Stimulated activated CD4-positive, alpha-beta T cell treated with anti-CD3 and anti-CD28 coated beads, TNF-alpha, amount 100 ng/mL, for 24 hours (primary cell): Measurements from ENCODE around the gene KCND3.

ENCODE experiments used
- DNase-seq, 3 experiments: peaks; one replicate each; pipeline ENCODE4 v3.0.0-alpha.2; 2020; ENCODE audit warnings: low read depth in 3 of 3

The KCND3 gene

DNA sequence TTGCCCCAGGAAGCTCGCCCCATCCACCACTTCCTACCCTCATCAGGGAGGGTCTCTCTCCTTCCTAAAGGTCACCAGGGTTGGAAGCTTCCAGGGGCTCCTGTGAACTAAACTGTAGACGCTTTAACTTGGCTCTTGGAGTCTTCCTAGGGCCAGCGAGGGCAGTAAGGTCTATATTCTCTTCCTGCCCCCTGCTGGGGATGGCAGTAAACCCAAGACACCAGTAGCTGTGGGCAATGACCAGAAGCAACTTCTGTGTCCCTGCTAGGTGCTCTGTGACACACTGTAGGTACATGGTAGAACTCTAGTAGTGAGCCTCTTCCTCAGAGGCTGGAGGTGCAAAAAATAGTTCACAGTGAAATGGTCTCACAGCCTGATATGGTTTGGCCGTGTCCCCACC is 30.0 kb downstream of the KCND3 start:
- no peak for DNase-seq

DNA sequence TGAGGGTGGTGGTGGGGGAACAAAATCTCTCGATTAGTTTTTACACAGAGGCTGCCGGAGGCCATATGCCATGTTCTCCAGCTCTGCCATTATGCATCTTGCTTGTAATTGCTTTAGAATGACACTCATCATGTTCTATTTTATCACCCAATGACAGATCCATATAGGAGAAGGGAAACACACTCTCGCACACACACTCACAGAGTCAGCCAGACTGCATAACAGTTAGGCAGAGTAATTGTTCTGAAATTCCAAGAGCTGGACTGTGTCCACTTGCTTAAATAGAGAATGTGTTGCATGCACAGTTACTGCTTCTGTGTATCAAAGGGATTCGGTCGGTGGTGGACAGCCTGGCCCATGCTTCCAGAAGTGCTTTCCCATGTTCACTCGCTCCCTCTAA is 30.6 kb downstream of the KCND3 start:
- DNase-seq, result no peak

- no peak for DNase-seq
Observed at GRCh38 chr1:111958075-111958474, 31.4 kb downstream of the KCND3 start.

- DNase-seq, result no peak
Observed at GRCh38 chr1:111956155-111956771, 33.2 kb downstream of the KCND3 start.

GRCh38 chr1:111955755-111956154 is 33.7 kb downstream of the KCND3 start:
- DNase-seq, result no peak

- no peak for DNase-seq
Observed at GRCh38 chr1:111953797-111954196, 35.7 kb downstream of the KCND3 start.

GRCh38 chr1:111952125-111952657 is 37.3 kb downstream of the KCND3 start:
- no peak for DNase-seq

DNA sequence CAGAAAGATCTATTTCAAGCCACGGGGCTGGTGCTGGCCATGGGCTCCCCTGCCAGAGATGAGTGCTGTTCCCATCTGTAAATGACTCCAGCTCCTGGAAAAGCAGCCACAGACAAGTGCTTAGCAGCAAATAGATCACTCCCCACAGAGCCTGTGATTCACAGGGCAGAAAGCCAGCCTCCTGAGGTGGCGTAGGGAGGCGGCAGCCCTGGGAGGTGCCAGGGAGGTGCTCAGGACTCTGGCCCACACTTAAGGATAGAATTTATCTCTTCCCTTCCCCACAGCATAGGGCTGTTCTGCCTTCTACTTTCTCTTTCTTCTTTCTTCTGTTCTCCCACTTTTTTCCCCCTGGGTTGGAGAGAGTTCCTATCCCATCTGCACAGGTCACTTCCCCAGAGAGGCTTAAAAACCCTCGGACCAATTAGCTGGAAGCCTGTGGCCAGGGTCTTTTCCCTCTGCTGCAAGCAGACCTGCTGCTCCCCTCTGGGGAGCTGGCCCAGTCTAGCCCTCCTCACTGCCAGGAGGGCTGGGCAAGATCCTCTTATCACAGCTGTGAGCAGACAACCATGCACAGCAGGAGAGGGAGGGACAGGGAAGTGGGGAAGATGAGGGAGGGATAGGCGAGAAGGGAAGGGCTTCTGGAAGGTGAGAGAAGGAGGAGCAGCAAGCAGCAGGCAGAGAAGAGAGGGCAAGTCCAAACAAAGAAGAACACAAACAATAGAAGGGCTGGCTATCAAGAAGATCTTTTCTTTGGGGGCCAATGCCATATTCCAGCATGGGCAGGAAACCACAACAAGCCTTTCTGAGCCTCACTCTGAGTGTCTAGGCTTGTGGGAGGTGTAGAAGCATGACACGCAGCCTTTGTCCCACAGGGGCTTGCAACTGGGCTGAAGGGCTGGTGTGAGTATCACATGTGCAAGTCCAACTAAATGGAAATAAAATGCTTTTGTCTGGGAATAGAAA is 41.0 kb downstream of the KCND3 start:
- no peak for DNase-seq

DNA sequence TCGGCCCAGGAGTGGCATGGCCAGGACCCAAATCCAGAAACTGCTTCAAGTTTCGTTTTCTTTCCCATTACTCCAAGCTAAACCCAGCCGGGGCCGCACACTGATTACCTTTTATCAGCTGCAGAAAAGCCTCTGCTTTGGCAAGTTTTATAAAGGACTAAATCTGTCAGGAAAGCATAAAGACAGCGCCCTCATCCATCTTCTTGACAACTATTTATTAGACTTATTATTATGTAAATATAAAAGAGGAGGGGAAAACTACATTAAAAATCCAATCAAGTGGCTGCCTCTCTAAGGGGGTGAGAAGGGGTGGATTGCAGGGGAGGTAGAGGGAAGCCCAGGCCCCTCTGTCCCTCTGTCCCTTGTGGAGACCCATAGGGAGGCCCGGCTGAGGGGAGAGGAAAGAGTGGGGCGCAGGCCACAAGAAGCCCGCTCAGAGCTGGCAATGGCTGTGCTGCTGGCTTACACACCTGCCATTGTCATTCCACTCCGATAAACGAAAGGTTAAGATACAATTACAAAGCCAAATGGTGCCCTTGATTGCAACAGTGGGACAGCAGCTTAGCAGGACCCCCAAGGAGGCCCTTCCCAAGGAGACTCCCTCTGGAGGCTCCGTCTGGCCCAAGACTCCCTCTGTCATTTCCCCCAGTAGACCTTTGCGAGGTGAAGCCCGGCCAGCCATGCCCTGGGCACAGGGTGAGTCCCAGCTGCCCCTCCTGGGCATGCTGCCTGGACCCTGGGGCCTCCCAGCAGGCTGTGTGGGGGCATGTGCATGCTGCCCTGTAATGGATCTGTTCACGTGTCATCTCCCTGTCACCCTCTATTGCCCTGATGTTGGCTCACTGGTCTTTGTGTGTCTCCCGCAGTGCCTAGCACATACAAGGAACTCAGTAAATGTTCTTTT is 45.4 kb downstream of the KCND3 start:
- no peak for DNase-seq

DNA sequence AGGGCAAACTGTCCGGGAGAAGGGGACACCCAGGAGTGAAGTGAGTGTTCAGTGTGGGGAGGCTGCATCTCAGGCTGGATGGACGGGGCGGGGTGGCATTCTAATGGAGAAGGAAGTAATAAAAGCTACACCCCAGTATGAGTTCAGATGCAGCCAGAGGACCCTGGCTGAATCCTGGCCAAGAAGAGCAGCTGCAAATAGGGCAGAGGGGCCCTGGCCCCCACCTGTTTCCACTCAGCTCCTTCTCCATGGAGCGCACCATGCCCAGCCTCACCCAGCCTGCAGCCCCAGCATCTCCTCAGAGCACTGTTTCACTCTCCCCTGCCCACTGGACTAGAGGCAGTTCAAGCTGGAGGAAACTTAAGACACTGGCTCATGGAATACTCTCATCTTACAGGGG is 46.4 kb downstream of the KCND3 start:
- no peak for DNase-seq

GRCh38 chr1:111938536-111938935 is 50.9 kb downstream of the KCND3 start:
- no peak for DNase-seq

DNA sequence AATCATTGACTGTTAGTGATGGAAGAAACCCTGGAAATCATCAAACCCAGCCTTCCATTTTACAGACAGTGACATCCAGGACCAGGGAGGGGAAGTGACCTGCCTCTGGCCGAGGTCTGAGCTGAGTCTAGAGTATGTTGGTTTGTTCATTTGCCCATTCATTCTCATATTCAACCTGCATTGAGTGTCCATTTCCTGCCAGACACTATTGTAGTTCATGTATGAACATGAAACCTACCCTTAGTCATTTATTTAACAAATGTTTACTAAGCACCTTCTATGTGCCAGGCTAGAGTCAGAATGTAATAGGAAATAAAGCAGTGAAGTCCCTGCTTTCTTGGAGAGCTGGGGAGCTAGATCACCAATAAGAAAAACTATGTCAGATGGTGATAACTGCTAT is 51.3 kb downstream of the KCND3 start:
- no peak for DNase-seq

GRCh38 chr1:111937147-111937725 is 52.2 kb downstream of the KCND3 start:
- no peak for DNase-seq

DNA sequence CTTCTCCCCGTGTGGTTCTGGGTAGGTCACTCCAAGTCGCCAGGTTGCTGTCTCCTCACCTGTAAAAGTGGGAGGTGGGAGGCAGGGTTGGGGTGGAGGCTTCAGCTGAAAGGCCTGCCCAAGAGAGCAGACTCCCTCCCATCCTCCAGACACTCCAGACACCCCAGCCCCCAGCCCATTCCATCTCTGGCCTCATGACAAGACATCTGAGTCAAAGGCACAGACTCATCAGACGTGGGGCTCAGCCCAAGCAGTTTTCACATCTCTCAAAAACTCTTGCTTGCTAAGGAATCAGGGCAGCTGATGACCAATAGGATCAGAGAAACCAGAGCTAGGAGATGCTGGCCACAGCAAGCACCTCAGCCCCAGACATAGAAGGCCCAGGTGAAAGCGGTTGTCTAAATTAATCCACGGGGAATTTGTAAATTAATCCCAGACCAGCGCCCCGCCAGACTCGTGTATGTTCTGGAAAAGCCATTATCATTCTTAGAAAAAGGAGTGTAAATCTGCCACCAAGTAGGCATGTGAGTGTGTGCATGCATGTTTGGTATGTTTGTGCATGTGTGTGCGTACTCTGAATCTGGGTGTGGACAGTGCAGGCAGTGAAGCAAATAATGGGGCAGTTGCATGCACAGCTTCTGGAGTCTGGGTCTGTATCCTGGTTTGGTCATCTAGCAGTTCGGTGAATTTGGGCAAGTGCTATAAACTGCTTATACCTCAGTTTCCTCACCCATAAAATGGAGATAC is 55.2 kb downstream of the KCND3 start:
- no peak for DNase-seq

GRCh38 chr1:111930356-111930755 is 59.1 kb downstream of the KCND3 start:
- no peak for DNase-seq

GRCh38 chr1:111928531-111928930 is 60.9 kb downstream of the KCND3 start:
- no peak for DNase-seq

DNA sequence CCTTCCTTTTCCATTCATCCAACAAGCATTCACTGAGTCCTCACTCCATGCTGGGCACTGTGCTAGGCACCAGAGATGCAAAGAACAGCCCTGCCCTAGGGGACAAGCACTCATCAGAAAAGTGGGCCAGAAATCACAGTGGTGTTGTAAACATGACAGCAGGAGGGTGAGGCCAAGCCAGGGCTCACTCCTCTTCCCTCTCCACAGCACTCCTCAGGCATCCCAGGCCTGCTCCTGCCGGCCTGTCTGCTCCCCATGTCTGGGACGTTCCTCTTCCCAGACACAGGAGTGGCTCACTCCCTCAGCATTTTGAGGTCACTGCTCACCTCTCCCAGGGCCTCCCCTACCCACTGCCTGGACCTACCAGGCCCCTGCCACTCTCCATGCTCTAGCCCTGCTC is 61.8 kb downstream of the KCND3 start:
- DNase-seq, result no peak

DNA sequence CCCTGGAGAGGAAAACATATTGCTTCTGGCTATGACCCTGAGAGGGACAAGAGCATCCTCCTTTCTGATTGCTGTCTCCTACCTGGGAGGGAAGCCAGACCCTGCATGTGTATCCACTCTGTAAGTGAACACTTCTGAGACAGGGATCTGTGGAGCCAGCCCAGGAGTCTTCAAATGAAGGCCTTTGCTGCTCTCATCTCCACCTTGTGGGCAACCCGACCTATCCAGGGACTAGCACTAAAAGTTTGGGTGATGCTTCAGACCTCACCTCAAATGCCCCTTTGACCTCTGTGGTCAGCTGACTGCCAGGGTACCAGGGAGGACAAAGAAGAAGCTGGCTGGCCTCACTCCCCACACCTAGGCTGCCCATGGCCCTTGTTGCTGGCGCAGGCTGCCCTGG is 64.7 kb downstream of the KCND3 start:
- DNase-seq, result no peak

GRCh38 chr1:111923766-111924165 is 65.7 kb downstream of the KCND3 start:
- no peak for DNase-seq

DNA sequence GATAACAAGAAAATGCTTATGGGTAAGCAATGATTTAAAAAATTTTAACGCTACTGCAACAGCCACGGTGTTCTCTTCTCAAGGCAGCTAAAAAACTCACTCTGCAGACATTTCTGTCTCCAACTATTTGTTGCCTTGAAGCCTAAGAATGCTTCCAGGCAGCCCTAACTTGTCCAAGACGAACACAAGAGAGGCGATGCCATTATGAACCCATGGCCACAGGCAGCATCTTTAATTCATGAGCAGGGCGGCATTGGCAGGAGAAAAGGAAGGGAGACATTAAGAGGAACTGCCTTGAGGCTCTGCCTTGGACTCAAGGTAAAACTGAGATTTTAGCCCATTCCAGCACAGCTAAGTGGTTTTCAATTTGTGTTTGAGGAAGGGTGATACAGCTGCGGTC is 67.5 kb downstream of the KCND3 start:
- no peak for DNase-seq
